Liver (tissue), 9 donors: ENCODE measurements around the gene IL1A. TPM values are rescaled to one million over a fixed set of nuclear protein-coding genes. Genes with fewer than 3 reads are reported as not detected.
A peak's percentile ranks its signal among the peaks of the same experiment; 100 is the strongest.

Experiments used
- DNase-seq: peaks from one replicate; pipeline ENCODE4 v3.0.0-alpha.2; 2017; ENCODE audit warnings: low spot score
- H3K27ac ChIP-seq, 2 donors: one replicate each; pipeline ENCODE4 v1.7.0; 2013; ENCODE audit warnings: inconsistent platforms in 2 of 2, low read length in 2 of 2, control low read depth in 1 of 2, low read depth in 1 of 2, mild to moderate bottlenecking in 1 of 2
- H3K27me3 ChIP-seq, 4 donors: one replicate each; pipeline versions ENCODE4 v1.6.1 to v1.7.0; 2013; ENCODE audit warnings: low read length in 3 of 4, inconsistent platforms in 1 of 4, mild to moderate bottlenecking in 1 of 4, moderate library complexity in 1 of 4; ENCODE audit not compliant: control insufficient read depth in 4 of 4, insufficient read depth in 4 of 4
- H3K36me3 ChIP-seq, 4 donors: one replicate each; pipeline versions ENCODE4 v1.6.1 to v1.7.0; 2013; ENCODE audit warnings: low read length in 3 of 4, mild to moderate bottlenecking in 3 of 4, low read depth in 1 of 4, moderate library complexity in 1 of 4; ENCODE audit not compliant: control insufficient read depth in 4 of 4, insufficient read depth in 3 of 4
- H3K4me1 ChIP-seq, 4 donors: one replicate each; pipeline versions ENCODE4 v1.6.1 to v1.7.0; 2013; ENCODE audit warnings: low read length in 3 of 4, mild to moderate bottlenecking in 3 of 4, moderate library complexity in 1 of 4; ENCODE audit not compliant: control insufficient read depth in 4 of 4, insufficient read depth in 4 of 4
- H3K4me3 ChIP-seq, 3 donors: one replicate each; pipeline versions ENCODE4 v1.6.1 to v1.7.0; 2013; ENCODE audit warnings: low read length in 3 of 3, control low read depth in 1 of 3, low read depth in 1 of 3, mild to moderate bottlenecking in 1 of 3
- H3K9ac ChIP-seq, 2 donors: one replicate each; pipeline ENCODE4 v1.7.0; 2013; ENCODE audit warnings: low read length in 2 of 2, mild to moderate bottlenecking in 2 of 2, moderate library complexity in 2 of 2, control low read depth in 1 of 2, low read depth in 1 of 2
- H3K9me3 ChIP-seq, 4 donors: one replicate each; pipeline versions ENCODE4 v1.6.1 to v1.7.0; 2013; ENCODE audit warnings: low read length in 3 of 4; ENCODE audit not compliant: control insufficient read depth in 4 of 4
- ATF3 ChIP-seq: IDR thresholded peaks from 2 replicates; pipeline ENCODE4 v1.6.1; 2016; ENCODE audit warnings: antibody characterized with exemption
- EGR1 ChIP-seq, 2 donors: IDR thresholded peaks; 2 replicates each; pipeline ENCODE4 v1.6.1; 2016 to 2018; ENCODE audit warnings: antibody characterized with exemption in 2 of 2, low read depth in 2 of 2
- FOXA1 ChIP-seq: IDR thresholded peaks from 2 replicates; pipeline ENCODE4 v1.6.1; 2016; ENCODE audit warnings: antibody characterized with exemption
- FOXA2 ChIP-seq: IDR thresholded peaks from 2 replicates; pipeline ENCODE4 v1.6.1; 2016; ENCODE audit warnings: antibody characterized with exemption
- GABPA ChIP-seq, 2 donors: IDR thresholded peaks in 1 of 2; conservative IDR thresholded peaks in 1 of 2; 2 replicates each; pipeline ENCODE4 v1.6.1; 2016; ENCODE audit warnings: antibody characterized with exemption in 2 of 2, mild to moderate bottlenecking in 1 of 2, moderate library complexity in 1 of 2
- HNF4A ChIP-seq, 2 donors: conservative IDR thresholded peaks; 2 replicates each; pipeline ENCODE4 v1.6.1; 2016; ENCODE audit warnings: antibody characterized with exemption in 2 of 2, mild to moderate bottlenecking in 2 of 2
- HNF4G ChIP-seq: IDR thresholded peaks from 2 replicates; pipeline ENCODE4 v1.6.1; 2016; ENCODE audit warnings: antibody characterized with exemption
- JUND ChIP-seq, 2 donors: IDR thresholded peaks; 2 replicates each; pipeline ENCODE4 v1.6.1; 2016; ENCODE audit warnings: antibody characterized with exemption in 2 of 2
- MAX ChIP-seq: IDR thresholded peaks from 2 replicates; pipeline ENCODE4 v1.6.1; 2016; ENCODE audit warnings: antibody characterized with exemption
- NR2F2 ChIP-seq: IDR thresholded peaks from 2 replicates; pipeline ENCODE4 v1.6.1; 2016; ENCODE audit warnings: antibody characterized with exemption
- RAD21 ChIP-seq, 2 donors: IDR thresholded peaks; 2 replicates each; pipeline ENCODE4 v1.6.1; 2016; ENCODE audit warnings: antibody characterized with exemption in 2 of 2, mild to moderate bottlenecking in 2 of 2
- REST ChIP-seq: IDR thresholded peaks from 2 replicates; pipeline ENCODE4 v1.6.1; 2016; ENCODE audit warnings: antibody characterized with exemption, mild to moderate bottlenecking
- RXRA ChIP-seq, 2 donors: IDR thresholded peaks; 2 replicates each; pipeline ENCODE4 v1.6.1; 2017 to 2018; ENCODE audit warnings: antibody characterized with exemption in 2 of 2, mild to moderate bottlenecking in 1 of 2
- SP1 ChIP-seq: IDR thresholded peaks from 2 replicates; pipeline ENCODE4 v1.6.1; 2018; ENCODE audit warnings: antibody characterized with exemption, mild to moderate bottlenecking
- YY1 ChIP-seq: IDR thresholded peaks from 2 replicates; pipeline ENCODE4 v1.6.1; 2016; ENCODE audit warnings: antibody characterized with exemption, mild to moderate bottlenecking
- ZBTB33 ChIP-seq: IDR thresholded peaks from 2 replicates; pipeline ENCODE4 v1.6.1; 2016; ENCODE audit warnings: antibody characterized with exemption
- WGBS: extraction: QIAGEN DNeasy Blood & Tissue Kit; methylation state at CpG from one replicate; pipeline ENCODE4 v1.1.7; 2013; 5-methylcytosine and 5-hydroxymethylcytosine counted together
- polyA plus RNA-seq, 2 donors: library from polyadenylated mRNA; stranded (reverse) in 1 of 2; unstranded in 1 of 2; fragments of 200-250 nt in 1 of 2; fragments of >200 nt in 1 of 2; fragmentation: Nextera tagmentation in 1 of 2; extraction: Ambion mirVana in 1 of 2; gene quantifications; one replicate each; pipeline versions ENCODE4 v1.2.1 to v1.2.3, GENCODE V29; 2013 to 2015
- total RNA-seq, 2 donors: library from RNA; depleted of rRNA; stranded (reverse); fragments of >200 nt; gene quantifications; one replicate each; pipeline ENCODE4 v1.2.3, GENCODE V29; 2014
- donor health status: healthy.
- donor health status: healthy.
- donor health status: healthy.
- donor health status: healthy.
- donor health status: healthy.

The IL1A gene
- total and polyA plus RNA-seq, 4 donors, result 0.05 TPM; not detected in 3

GRCh38 chr2:112754564-112754963, 29.7 kb downstream of the IL1A start (continued):
- no peak for TF ChIP-seq REST
- no peak for TF ChIP-seq YY1
- no peak for TF ChIP-seq RAD21 (IDR thresholded peaks at IDR 0.05)
- no peak for TF ChIP-seq HNF4G
- no peak for TF ChIP-seq RXRA (IDR thresholded peaks at IDR 0.05)
- TF ChIP-seq FOXA2, result no peak
- TF ChIP-seq NR2F2, result no peak
- TF ChIP-seq GABPA (IDR thresholded peaks at IDR 0.05 in 1 of 2, conservative IDR thresholded peaks at IDR 0.05 in 1 of 2), result no peak
- no peak for TF ChIP-seq EGR1 (IDR thresholded peaks at IDR 0.05; ENCODE audit: low read depth in 2 of 2)

GRCh38 chr2:112752667-112753066, 31.6 kb downstream of the IL1A start:
- Histone ChIP-seq H3K9ac (no peak overlapping the region), H3K9me3 (no peaks in the 10 kb centered on the region), H3K27ac (no peak overlapping the region), H3K36me3 (no peaks in the 10 kb centered on the region), H3K4me1 (peaks cover 4 to 35% (median 18%) of the 10 kb centered on the region in 4 donors), H3K4me3 (no peak overlapping the region), H3K27me3 (no peaks in the 10 kb centered on the region)
- 89% methylated on average over 4 of the region's 4 CpGs for WGBS
- no peak for DNase-seq
- no peak for TF ChIP-seq ZBTB33

GRCh38 chr2:112751451-112752197, 32.7 kb downstream of the IL1A start:
- Histone ChIP-seq H3K4me3 (no peak overlapping the region), H3K27me3 (no peaks in the 10 kb centered on the region), H3K9me3 (no peaks in the 10 kb centered on the region), H3K4me1 (peaks cover 4 to 32% (median 17%) of the 10 kb centered on the region in 4 donors), H3K9ac (peak overlapping the region in 1 of 2 donors; percentile 6), H3K36me3 (no peaks in the 10 kb centered on the region), H3K27ac (peak overlapping the region in 1 of 2 donors; percentile 38)
- peak; percentile 61 for TF ChIP-seq REST
- peak in 1 of 2 donors; percentile 12 for TF ChIP-seq JUND (IDR thresholded peaks at IDR 0.05)
- TF ChIP-seq RXRA (IDR thresholded peaks at IDR 0.05), result peak in 1 of 2 donors; percentile 30
- TF ChIP-seq SP1, result peak; percentile 6
- TF ChIP-seq HNF4G, result no peak
- no peak for TF ChIP-seq MAX
- TF ChIP-seq RAD21 (IDR thresholded peaks at IDR 0.05), result peak in 1 of 2 donors; percentile 12
- no peak for TF ChIP-seq YY1
- no peak for TF ChIP-seq EGR1 (IDR thresholded peaks at IDR 0.05; ENCODE audit: low read depth in 2 of 2)
- TF ChIP-seq FOXA2, result no peak
- TF ChIP-seq FOXA1, result no peak
- TF ChIP-seq NR2F2, result no peak
- TF ChIP-seq HNF4A (conservative IDR thresholded peaks at IDR 0.05), result peak; percentile 33 to 51
- TF ChIP-seq ATF3, result no peak
- DNase-seq, result no peak
